Neural progenitor cell (in vitro differentiated cells): ENCODE results near the gene SCFD2. TPM values are rescaled to one million over a fixed set of nuclear protein-coding genes. Genes with fewer than 3 reads are reported as not detected.

Experiments
- DNase-seq: peaks from one replicate; pipeline ENCODE4 v3.0.0-alpha.2; 2016; ENCODE audit warnings: low spot score
- H2AFZ ChIP-seq: fragments of 200-600 bp; sonication (generic); replicated peaks from 2 replicates; pipeline ENCODE4 v1.6.1; 2016; ENCODE audit warnings: antibody characterized with exemption
- H3F3A ChIP-seq: fragments of 200-600 bp; sonication (generic); 2 replicates; pipeline ENCODE4 v1.6.1; 2016; ENCODE audit warnings: antibody characterized with exemption, low read depth
- H3K27ac ChIP-seq: fragments of 200-600 bp; sonication (generic); 2 replicates; pipeline ENCODE4 v1.5.1; 2016; ENCODE audit warnings: mild to moderate bottlenecking
- H3K27me3 ChIP-seq: fragments of 200-600 bp; sonication (generic); 2 replicates; pipeline ENCODE4 v1.6.1; 2016; ENCODE audit warnings: mild to moderate bottlenecking, moderate library complexity
- H3K36me3 ChIP-seq: fragments of 200-600 bp; sonication (generic); 2 replicates; pipeline ENCODE4 v1.5.1; 2016
- H3K4me1 ChIP-seq: fragments of 200-600 bp; sonication (generic); 2 replicates; pipeline ENCODE4 v1.6.1; 2016; ENCODE audit warnings: mixed run types
- H3K4me2 ChIP-seq: fragments of 200-600 bp; sonication (generic); 2 replicates; pipeline ENCODE4 v1.6.1; 2016
- H3K4me3 ChIP-seq: fragments of 200-600 bp; sonication (generic); 2 replicates; pipeline ENCODE4 v1.5.1; 2016
- H3K79me2 ChIP-seq: fragments of 200-600 bp; sonication (generic); 2 replicates; pipeline ENCODE4 v1.6.1; 2016; ENCODE audit warnings: low read depth
- H3K9ac ChIP-seq: fragments of 200-600 bp; sonication (generic); 2 replicates; pipeline ENCODE4 v1.6.1; 2016
- H3K9me3 ChIP-seq: fragments of 200-600 bp; sonication (generic); 2 replicates; pipeline ENCODE4 v1.5.1; 2016; ENCODE audit warnings: low read depth
- H4K20me1 ChIP-seq: fragments of 200-600 bp; sonication (generic); 2 replicates; pipeline ENCODE4 v1.6.1; 2016; ENCODE audit warnings: low read depth
- H3K27ac Mint-ChIP-seq: 3 replicates; pipeline ENCODE4 v1.8.0; 2021; ENCODE audit warnings: mixed read lengths
- H3K27me3 Mint-ChIP-seq: 2 replicates; pipeline ENCODE4 v1.8.0; 2022; ENCODE audit warnings: low read depth, mild to moderate bottlenecking, inconsistent platforms, moderate library complexity, mixed read lengths; ENCODE audit not compliant: insufficient read depth
- H3K36me3 Mint-ChIP-seq: 3 replicates; pipeline ENCODE4 v1.8.0; 2021; ENCODE audit warnings: mixed read lengths
- H3K4me1 Mint-ChIP-seq: 3 replicates; pipeline ENCODE4 v1.8.0; 2021; ENCODE audit warnings: mixed read lengths
- H3K4me3 Mint-ChIP-seq: 3 replicates; pipeline ENCODE4 v1.8.0; 2021; ENCODE audit warnings: mild to moderate bottlenecking, moderate library complexity, mixed read lengths
- H3K9me3 Mint-ChIP-seq: 3 replicates; pipeline ENCODE4 v1.8.0; 2020; ENCODE audit warnings: mixed read lengths
- EZH2 ChIP-seq: fragments of 200-600 bp; sonication (generic); IDR thresholded peaks from 2 replicates; pipeline ENCODE4 v1.6.1; 2017; ENCODE audit warnings: antibody characterized with exemption, mild to moderate bottlenecking, moderate library complexity
- EZH2phosphoT487 ChIP-seq: fragments of 200-600 bp; sonication (generic); IDR thresholded peaks from 2 replicates; pipeline ENCODE4 v1.6.1; 2017; ENCODE audit warnings: antibody characterized with exemption
- total RNA-seq: library from RNA; depleted of rRNA; stranded (reverse); fragments of >200 nt; gene quantifications from 2 replicates; pipeline ENCODE4 v1.2.3, GENCODE V29; 2015; ENCODE audit warnings: low replicate concordance
- TF ChIP-seq, protein P1 (sequence below): fragments of 200-600 bp; sonication (generic); IDR thresholded peaks from 2 replicates; pipeline ENCODE4 v1.5.1; 2017; ENCODE audit warnings: antibody characterized with exemption, mild to moderate bottlenecking

The SCFD2 gene
- total RNA-seq, 1 donor from 2014 or later = 4.8 TPM

GRCh38 chr4:52852041-52852440, 513.8 kb downstream of the SCFD2 start:
- Histone ChIP-seq H3K4me3 (no peak overlapping the region), H4K20me1 (no peaks in the 10 kb centered on the region), H3K9me3 (no peaks in the 10 kb centered on the region), H3K9ac (no peak overlapping the region), H3K27me3 (no peaks in the 10 kb centered on the region), H3K79me2 (no peaks in the 10 kb centered on the region), H3K4me1 (peaks cover 6% of the 10 kb centered on the region), H2AFZ (no peak overlapping the region), H3F3A (no peaks in the 10 kb centered on the region), H3K36me3 (no peaks in the 10 kb centered on the region), H3K27ac (no peak overlapping the region), H3K4me2 (no peak overlapping the region)
- Mint-ChIP-seq H3K27ac (peak overlapping the region; percentile 32), H3K36me3 (no peaks in the 10 kb centered on the region), H3K9me3 (peaks cover 3% of the 10 kb centered on the region), H3K27me3 (peaks cover 4% of the 10 kb centered on the region), H3K4me3 (no peak overlapping the region), H3K4me1 (peaks cover 36% of the 10 kb centered on the region)
- no peak for DNase-seq
- TF ChIP-seq, protein P1, sequence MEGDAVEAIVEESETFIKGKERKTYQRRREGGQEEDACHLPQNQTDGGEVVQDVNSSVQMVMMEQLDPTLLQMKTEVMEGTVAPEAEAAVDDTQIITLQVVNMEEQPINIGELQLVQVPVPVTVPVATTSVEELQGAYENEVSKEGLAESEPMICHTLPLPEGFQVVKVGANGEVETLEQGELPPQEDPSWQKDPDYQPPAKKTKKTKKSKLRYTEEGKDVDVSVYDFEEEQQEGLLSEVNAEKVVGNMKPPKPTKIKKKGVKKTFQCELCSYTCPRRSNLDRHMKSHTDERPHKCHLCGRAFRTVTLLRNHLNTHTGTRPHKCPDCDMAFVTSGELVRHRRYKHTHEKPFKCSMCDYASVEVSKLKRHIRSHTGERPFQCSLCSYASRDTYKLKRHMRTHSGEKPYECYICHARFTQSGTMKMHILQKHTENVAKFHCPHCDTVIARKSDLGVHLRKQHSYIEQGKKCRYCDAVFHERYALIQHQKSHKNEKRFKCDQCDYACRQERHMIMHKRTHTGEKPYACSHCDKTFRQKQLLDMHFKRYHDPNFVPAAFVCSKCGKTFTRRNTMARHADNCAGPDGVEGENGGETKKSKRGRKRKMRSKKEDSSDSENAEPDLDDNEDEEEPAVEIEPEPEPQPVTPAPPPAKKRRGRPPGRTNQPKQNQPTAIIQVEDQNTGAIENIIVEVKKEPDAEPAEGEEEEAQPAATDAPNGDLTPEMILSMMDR = no peak
- TF ChIP-seq EZH2phosphoT487 = no peak
- no peak for TF ChIP-seq EZH2

DNA sequence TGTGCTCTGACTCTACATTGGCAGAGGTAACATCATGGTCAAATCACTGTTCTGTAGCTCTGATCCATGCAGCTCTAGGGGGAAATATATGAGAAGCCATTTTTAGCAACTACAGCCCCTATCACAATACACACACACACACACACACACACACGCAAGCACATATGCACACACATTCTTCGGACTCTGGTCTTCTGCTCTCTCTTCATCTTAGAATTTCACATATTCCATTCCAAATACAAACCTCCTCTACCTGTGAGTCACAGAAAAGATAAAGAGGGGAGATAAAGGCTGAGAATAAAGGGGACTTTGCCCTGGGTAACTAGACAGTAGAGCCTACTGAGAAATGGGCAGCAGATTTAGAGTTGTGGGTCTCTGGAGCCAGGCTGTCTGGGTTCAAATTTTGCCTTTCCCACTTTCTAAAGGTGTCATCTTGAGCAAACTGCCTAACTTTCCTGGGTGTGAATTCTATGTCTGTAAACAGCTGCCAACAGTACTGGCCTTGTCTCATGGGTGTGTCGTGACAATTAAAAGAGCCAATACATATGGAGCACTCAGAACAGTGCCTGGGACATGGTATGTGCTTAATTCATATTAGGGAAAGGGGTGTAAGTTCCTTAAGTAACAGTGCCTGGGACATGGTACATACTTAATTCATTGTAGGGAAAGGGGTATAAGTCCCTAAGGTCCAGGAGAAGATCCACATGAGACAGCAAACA, 515.3 kb downstream of the SCFD2 start:
- H3K9me3 Mint-ChIP-seq = no peaks in the 10 kb centered on the region
- H3K4me3 Mint-ChIP-seq = no peak overlapping the region
- Histone ChIP-seq H3K9ac (no peak overlapping the region), H3K79me2 (no peaks in the 10 kb centered on the region), H3K4me1 (peaks cover 6% of the 10 kb centered on the region), H3K4me3 (no peak overlapping the region), H3F3A (no peaks in the 10 kb centered on the region), H3K9me3 (no peaks in the 10 kb centered on the region), H2AFZ (no peak overlapping the region), H3K4me2 (no peak overlapping the region), H3K27ac (no peak overlapping the region), H3K27me3 (no peaks in the 10 kb centered on the region), H4K20me1 (no peaks in the 10 kb centered on the region), H3K36me3 (no peaks in the 10 kb centered on the region)
- H3K27me3 Mint-ChIP-seq = peaks cover 4% of the 10 kb centered on the region
- no peak overlapping the region for H3K27ac Mint-ChIP-seq
- TF ChIP-seq, protein P1 = no peak
- TF ChIP-seq EZH2 (no peak), EZH2phosphoT487 (no peak)
- peaks cover 27% of the 10 kb centered on the region for H3K4me1 Mint-ChIP-seq
- H3K36me3 Mint-ChIP-seq = no peaks in the 10 kb centered on the region
- no peak for DNase-seq

GRCh38 chr4:52848254-52848653, 517.6 kb downstream of the SCFD2 start:
- no peak overlapping the region for H2AFZ ChIP-seq
- no peaks in the 10 kb centered on the region for H3K27me3 ChIP-seq
- peaks cover 12% of the 10 kb centered on the region for H3K4me1 Mint-ChIP-seq
- no peak overlapping the region for H3K4me2 ChIP-seq
- no peaks in the 10 kb centered on the region for H3K9me3 ChIP-seq
- DNase-seq = no peak
- H3K9me3 Mint-ChIP-seq = no peaks in the 10 kb centered on the region
- no peak overlapping the region for H3K27ac ChIP-seq
- no peak overlapping the region for H3K9ac ChIP-seq
- no peaks in the 10 kb centered on the region for H3K36me3 ChIP-seq
- H4K20me1 ChIP-seq = no peaks in the 10 kb centered on the region
- H3F3A ChIP-seq = peaks cover 3% of the 10 kb centered on the region
- H3K4me3 ChIP-seq = no peak overlapping the region
- H3K36me3 Mint-ChIP-seq = no peaks in the 10 kb centered on the region
- H3K27me3 Mint-ChIP-seq = peaks cover 7% of the 10 kb centered on the region
- peaks cover 2% of the 10 kb centered on the region for H3K4me1 ChIP-seq
- H3K27ac Mint-ChIP-seq = no peak overlapping the region
- TF ChIP-seq, protein P1 = no peak
- TF ChIP-seq EZH2 = no peak
- no peak for TF ChIP-seq EZH2phosphoT487
- no peaks in the 10 kb centered on the region for H3K79me2 ChIP-seq
- H3K4me3 Mint-ChIP-seq = no peak overlapping the region
